Measurements from ENCODE around the gene CACNA1C.

CACNA1C gene

DNA sequence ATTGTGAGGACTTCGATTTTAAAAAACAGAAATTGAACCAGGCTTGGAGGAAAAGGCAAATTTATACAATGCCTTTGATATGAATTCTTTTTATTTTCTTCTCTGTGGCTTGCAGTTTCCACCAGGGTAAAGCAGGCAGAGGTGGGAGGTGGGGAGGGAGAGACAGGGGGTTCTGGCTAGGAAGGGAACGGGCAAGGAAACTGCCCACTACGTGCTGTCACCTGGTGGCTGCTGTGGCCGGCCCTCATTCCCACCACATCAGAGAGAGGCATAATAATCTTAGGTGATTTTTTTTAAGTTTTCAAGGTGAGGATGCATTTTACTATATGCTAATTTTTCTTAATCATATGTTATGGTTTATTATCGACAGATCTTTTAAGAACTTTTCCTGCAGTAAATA is 145.8 kb downstream of the CACNA1C start:
- DNase-seq (ENCODE audit: low read depth) = no peak

- no peak for DNase-seq (ENCODE audit: low read depth)
Measured at GRCh38 chr12:2205996-2206395, 153.2 kb downstream of the CACNA1C start.

- no peak for DNase-seq (ENCODE audit: low read depth)
Measured at GRCh38 chr12:2208837-2209635, 156.2 kb downstream of the CACNA1C start.

DNA sequence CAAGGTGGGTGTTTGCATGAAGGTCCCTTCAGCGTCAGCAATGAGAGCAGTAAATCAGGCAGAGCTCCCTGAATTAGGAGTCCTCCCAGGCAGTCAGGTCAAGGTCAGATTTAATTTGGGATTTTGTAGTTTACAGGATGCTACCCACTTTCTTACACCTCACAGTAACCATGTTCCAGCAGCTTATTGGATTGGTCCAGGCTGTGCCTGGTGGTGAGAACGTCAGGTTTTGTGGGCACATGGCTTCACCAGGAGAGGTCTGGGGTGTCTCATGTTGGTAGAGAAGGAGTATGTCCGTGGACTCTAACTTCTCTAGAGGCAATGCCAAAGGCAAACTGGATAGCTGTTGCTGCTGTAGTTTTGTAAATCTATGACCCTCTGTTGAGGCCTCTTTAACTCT is 158.3 kb downstream of the CACNA1C start:
- no peak for DNase-seq (ENCODE audit: low read depth)

DNA sequence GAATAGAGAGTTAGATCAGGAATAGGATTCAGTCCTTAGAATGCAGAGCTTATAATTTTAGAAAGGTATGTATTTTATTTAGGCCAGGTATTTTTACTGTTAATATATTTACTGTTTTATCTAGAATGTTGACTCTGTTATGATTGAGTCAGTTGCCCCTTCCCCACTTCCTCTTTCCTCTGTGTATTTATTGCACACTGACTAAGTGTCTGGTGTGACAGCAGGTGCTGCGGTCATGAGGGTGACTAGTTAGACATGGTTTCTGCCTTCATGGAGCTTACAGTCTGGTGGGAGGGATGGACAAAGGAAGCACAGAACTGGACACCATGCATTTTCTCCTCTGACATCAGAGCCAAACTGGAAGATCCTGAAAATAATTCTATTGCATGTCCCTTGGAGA is 159.8 kb downstream of the CACNA1C start:
- no peak for DNase-seq (ENCODE audit: low read depth)

- DNase-seq (ENCODE audit: low read depth) = no peak
Measured at GRCh38 chr12:2212971-2213869, 160.4 kb downstream of the CACNA1C start.

DNA sequence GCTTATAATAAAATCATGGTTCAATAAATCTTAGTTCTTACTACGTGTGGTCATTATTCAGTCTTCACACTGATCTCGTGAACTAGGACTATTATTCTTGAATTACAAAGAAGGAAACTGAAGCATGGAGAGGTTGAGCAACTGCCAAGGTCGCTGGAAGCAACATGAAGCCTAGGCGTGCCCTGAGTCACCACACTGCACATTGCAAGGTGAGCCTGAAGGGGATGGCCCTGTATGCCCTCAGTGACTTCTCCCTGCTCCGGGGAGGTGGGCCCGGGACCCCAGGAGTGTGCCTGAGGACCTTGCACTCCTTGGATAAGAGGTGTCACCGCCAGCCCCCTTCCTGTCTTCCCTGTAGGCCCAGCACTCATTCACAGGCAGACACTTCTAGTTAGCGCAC is 161.6 kb downstream of the CACNA1C start:
- DNase-seq (ENCODE audit: low read depth) = no peak

DNA sequence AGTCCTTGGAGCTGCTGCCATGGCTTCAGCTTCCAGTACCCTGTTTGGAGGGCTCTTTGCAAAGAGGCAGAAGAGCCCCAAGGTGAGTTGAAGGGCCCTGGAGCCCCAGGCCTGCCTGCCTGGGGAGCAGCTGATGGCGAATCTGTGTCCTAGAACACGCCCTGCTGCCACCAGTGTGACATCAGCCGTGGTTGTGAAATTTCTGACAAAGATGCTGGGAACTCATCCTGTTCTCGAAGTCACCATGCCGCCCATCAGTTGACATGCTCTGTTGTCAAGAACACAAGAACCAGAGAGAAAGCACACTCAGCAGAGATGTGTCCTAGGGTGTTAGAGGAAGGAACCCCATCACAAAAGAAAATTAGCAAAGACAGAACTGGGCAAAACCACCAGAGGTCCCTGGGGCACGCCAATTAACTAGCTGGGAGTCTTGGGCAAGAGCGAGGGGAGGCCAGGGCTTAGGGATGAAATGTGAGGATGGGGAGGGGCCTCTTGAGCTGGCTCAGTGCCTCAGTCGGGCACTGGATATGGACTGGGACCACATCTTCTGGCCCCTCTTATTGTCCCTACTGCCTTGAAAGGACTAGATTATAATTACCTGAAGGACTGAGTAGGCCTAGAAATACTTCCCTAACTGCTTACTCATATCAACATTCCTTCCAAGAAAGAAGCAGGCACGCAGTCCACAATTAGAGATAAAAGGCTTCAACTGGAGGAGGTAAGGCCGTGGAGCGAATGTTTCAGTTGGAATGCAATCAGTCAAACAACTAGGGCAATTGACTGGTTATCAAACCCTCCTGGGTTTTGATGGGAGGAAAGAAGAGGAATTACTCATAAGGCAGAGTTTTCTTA is 163.1 kb downstream of the CACNA1C start:
- DNase-seq (ENCODE audit: low read depth) = no peak

DNA sequence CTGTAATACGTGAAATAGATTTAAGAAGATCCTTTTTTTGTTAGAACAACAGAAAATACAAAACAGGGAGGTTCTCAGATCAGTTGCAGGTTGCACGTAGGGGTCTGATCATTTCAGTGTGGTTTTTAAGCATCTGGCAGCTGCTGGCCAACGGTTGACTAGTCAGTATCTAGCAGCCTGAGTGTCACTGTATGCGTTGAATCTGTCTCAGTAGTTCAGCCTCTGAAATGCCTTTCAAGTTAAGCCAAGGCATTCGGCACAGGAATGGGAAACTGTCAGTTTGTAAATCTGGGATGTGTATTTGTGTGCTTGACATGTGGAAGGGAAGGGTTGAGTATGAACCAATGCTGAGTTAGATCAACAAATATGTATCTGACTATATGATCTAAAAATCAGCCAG is 165.9 kb downstream of the CACNA1C start:
- no peak for DNase-seq (ENCODE audit: low read depth)

GRCh38 chr12:2221030-2221621 is 168.3 kb downstream of the CACNA1C start:
- no peak for DNase-seq (ENCODE audit: low read depth)

DNA sequence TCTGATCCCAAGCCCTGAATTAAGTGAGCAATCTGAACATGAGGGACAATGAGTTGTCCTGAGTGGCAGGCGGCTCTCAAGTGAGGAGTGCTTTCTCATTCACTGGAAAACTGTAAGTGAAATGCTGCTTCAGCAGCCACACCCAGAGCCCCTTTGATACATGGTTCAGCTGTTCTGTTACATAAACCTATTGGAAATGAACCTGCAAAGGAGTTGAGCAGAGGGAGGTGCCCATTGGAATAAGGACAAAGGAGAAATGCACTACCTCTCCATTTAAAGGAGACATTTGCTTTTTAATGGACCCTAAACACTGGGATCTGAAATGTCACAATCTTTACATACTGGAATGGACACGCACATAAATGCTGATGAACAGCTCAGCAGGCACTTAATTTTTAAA is 169.9 kb downstream of the CACNA1C start:
- no peak for DNase-seq (ENCODE audit: low read depth)

DNA sequence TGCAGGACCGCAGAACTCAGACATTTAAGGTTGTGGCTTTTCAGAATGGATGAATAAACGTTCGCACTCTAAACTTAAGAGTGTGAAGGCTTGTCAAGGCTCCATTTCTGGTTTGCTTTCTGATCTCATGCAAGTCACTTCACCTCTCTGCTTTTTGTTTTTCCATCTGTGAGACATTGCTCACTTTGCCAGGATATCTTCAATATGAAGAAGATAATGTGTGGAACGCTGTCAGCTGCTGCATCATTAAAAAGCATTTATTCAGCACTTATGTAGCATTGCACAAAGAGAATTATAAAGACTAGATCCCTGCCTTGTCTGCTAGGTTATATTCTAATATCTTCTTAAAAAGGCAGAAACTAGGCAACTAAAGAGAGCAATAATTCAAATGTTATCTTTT is 172.2 kb downstream of the CACNA1C start:
- no peak for DNase-seq (ENCODE audit: low read depth)

GRCh38 chr12:2225696-2226095 is 172.9 kb downstream of the CACNA1C start:
- DNase-seq (ENCODE audit: low read depth) = no peak

GRCh38 chr12:2226641-2227040 is 173.9 kb downstream of the CACNA1C start:
- no peak for DNase-seq (ENCODE audit: low read depth)

DNA sequence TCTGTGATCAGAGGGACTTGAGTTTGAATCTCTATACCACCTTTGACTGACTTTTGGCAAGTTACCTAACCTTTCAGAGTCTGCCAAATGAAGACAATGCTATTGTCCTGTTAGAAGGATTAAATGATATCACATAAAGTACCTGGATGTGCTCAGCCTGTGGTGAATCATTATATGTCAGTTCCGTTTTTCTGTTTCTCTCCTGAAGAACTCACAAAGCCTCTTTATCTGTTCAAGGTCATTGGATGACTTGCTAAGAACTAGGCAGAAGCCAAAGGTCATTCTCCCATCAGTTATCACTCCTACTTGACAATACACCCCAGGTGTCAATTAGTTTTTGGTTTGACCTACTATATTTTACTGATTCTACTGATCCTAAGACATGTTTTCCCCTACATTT is 174.6 kb downstream of the CACNA1C start:
- no peak for DNase-seq (ENCODE audit: low read depth)

DNA sequence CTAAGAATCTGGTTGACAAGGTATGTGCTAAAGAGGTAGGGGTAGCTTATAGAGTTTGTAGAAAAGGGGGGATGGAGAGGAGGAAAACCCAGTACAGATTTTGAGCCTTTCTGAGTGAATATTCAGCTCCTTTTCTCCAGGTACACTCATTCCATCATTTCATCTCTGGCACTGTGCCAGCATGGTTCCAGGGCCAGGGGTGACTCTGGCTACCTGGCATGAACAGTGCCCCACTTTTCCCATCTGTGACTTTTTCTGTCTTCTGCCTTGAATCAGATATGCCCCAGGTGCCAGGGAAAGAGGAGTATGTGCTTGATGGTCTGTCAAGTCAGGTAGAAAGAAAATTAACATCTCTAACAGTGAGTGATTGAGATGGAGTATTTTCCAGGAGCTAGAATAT is 175.7 kb downstream of the CACNA1C start:
- DNase-seq (ENCODE audit: low read depth) = no peak

GRCh38 chr12:2229661-2230539 is 177.1 kb downstream of the CACNA1C start:
- no peak for DNase-seq (ENCODE audit: low read depth)

GRCh38 chr12:2231011-2231595 is 178.3 kb downstream of the CACNA1C start:
- peak; percentile 45 for DNase-seq (ENCODE audit: low read depth)

GRCh38 chr12:2231956-2232355 is 179.2 kb downstream of the CACNA1C start:
- DNase-seq (ENCODE audit: low read depth) = no peak

DNA sequence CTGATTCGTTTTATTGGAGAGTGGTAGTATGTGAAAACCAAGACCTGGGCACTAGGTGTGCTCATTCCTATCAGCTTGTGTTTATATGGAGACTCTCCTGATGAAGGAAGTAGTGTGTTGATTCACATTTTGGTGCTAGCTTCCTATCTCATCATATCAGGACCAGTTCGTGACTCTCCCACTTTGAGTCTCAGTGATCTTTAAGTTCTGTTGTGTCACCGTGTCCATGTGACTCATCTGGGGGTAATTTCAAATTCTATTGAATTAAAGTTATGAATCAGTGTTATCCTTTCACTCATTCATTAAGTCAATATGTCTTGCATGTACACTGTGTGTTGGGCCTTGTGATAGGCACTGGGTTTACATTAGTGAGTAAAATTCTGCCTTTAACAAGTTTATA is 180.2 kb downstream of the CACNA1C start:
- no peak for DNase-seq (ENCODE audit: low read depth)

GRCh38 chr12:2234091-2234490 is 181.3 kb downstream of the CACNA1C start:
- no peak for DNase-seq (ENCODE audit: low read depth)

Measured in GM04504 (cell line).